ENCODE results near the gene AUTS2. TPM values are rescaled to one million over a fixed set of nuclear protein-coding genes. Genes with fewer than 3 reads are reported as not detected.

The AUTS2 gene
- total and polyA plus RNA-seq, 10 of the 15 experiments (the other 5 are each of a cell fraction or from before 2014, with no cell fraction given) = 6.4 to 55.6 (median 21.6) TPM

- TF ChIP-seq ASH2L (IDR thresholded peaks at IDR 0.05; ENCODE audit: borderline replicate concordance, low read depth) (no peak), JUND (IDR thresholded peaks at IDR 0.05; ENCODE audit: low read depth, low read length) (no peak), SMARCA5 (IDR thresholded peaks at IDR 0.05) (no peak), ZNF24 (IDR thresholded peaks at IDR 0.05) (peak; percentile 77; the same call in 1 of the 2 replicates), KLF5 (IDR thresholded peaks at IDR 0.05; ENCODE audit: partially characterized antibody) (no peak), SRF (IDR thresholded peaks at IDR 0.05; ENCODE audit: low read depth in 2 of 2, low read length in 2 of 2) (peak in 1 of 2 experiments; percentile 77; a peak in 1 of 4 replicates), RFX5 (IDR thresholded peaks at IDR 0.05; ENCODE audit: low read depth, low read length) (no peak), E4F1 (IDR thresholded peaks at IDR 0.05; ENCODE audit: borderline replicate concordance, partially characterized antibody) (no peak), ZNF207 (IDR thresholded peaks at IDR 0.05; ENCODE audit: borderline replicate concordance) (no peak), SUZ12 (IDR thresholded peaks at IDR 0.05; ENCODE audit: unreplicated experiment) (no peak), ZBED1 (IDR thresholded peaks at IDR 0.05; ENCODE audit: borderline replicate concordance) (peak; percentile 81; the same call in 1 of the 2 replicates), ZBTB4 (CRISPR knock-in tag; IDR thresholded peaks at IDR 0.05) (no peak), REST (IDR thresholded peaks at IDR 0.05; ENCODE audit: low read depth, low read length) (no peak), CBFB (IDR thresholded peaks at IDR 0.05; ENCODE audit: low read depth) (peak; percentile 96), BMI1 (IDR thresholded peaks at IDR 0.05; ENCODE audit: borderline replicate concordance) (no peak)
- TF ChIP-seq, protein P1, sequence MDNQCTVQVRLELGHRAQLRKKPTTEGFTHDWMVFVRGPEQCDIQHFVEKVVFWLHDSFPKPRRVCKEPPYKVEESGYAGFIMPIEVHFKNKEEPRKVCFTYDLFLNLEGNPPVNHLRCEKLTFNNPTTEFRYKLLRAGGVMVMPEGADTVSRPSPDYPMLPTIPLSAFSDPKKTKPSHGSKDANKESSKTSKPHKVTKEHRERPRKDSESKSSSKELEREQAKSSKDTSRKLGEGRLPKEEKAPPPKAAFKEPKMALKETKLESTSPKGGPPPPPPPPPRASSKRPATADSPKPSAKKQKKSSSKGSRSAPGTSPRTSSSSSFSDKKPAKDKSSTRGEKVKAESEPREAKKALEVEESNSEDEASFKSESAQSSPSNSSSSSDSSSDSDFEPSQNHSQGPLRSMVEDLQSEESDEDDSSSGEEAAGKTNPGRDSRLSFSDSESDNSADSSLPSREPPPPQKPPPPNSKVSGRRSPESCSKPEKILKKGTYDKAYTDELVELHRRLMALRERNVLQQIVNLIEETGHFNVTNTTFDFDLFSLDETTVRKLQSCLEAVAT (IDR thresholded peaks at IDR 0.05) = peak; percentile 93
- TF ChIP-seq, protein P2, sequence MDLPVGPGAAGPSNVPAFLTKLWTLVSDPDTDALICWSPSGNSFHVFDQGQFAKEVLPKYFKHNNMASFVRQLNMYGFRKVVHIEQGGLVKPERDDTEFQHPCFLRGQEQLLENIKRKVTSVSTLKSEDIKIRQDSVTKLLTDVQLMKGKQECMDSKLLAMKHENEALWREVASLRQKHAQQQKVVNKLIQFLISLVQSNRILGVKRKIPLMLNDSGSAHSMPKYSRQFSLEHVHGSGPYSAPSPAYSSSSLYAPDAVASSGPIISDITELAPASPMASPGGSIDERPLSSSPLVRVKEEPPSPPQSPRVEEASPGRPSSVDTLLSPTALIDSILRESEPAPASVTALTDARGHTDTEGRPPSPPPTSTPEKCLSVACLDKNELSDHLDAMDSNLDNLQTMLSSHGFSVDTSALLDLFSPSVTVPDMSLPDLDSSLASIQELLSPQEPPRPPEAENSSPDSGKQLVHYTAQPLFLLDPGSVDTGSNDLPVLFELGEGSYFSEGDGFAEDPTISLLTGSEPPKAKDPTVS (IDR thresholded peaks at IDR 0.05; ENCODE audit: low read depth, low read length) = no peak
Observed at GRCh38 chr7:69696054-69696591, 97.8 kb downstream of the AUTS2 start (continued).

All from GM12878 (cell line).